ENCODE data around the gene PRKRA.

PRKRA gene

GRCh38 chr2:178422097-178422496 is 28.9 kb downstream of the PRKRA start:
- no peaks in the 10 kb centered on the region; the same call in 1 of the 2 replicates for H3F3A ChIP-seq (ENCODE audit: low read depth)
- no peaks in the 10 kb centered on the region for H3K9me2 ChIP-seq (replicated peaks; ENCODE audit: low read depth, low read length)
- no peak overlapping the region for H3K9ac ChIP-seq (ENCODE audit: low read depth, low read length, poor library complexity, severe bottlenecking)
- peaks cover 33% of the 10 kb centered on the region for H3K4me1 ChIP-seq (ENCODE audit: insufficient read depth, low read length, poor library complexity, severe bottlenecking)
- H3K9me3 ChIP-seq (ENCODE audit: insufficient read depth, low read depth, low read length): no peaks in the 10 kb centered on the region
- peaks cover 5% of the 10 kb centered on the region for H4K20me1 ChIP-seq (ENCODE audit: insufficient read depth, low read length, poor library complexity, severe bottlenecking)
- peaks cover 34% of the 10 kb centered on the region for H3K79me2 ChIP-seq (ENCODE audit: insufficient read depth, low read length)
- TF ChIP-seq EZH2phosphoT487 (IDR thresholded peaks at IDR 0.05; ENCODE audit: borderline replicate concordance): no peak
- no peak overlapping the region for H2AFZ ChIP-seq (ENCODE audit: low read length)
- no peak overlapping the region for H3K4me3 ChIP-seq (ENCODE audit: low read length, poor library complexity, severe bottlenecking)
- H3K4me2 ChIP-seq (ENCODE audit: low read depth, low read length, poor library complexity, severe bottlenecking): no peak overlapping the region
- H3K27me3 ChIP-seq (ENCODE audit: insufficient read depth, low read length, poor library complexity, severe bottlenecking): no peaks in the 10 kb centered on the region
- H3K36me3 ChIP-seq (ENCODE audit: insufficient read depth, low read length): peaks cover 11% of the 10 kb centered on the region; the same call in 1 of the 2 replicates

- peaks cover 45% of the 10 kb centered on the region for H3K4me1 ChIP-seq (ENCODE audit: insufficient read depth, low read length, poor library complexity, severe bottlenecking)
- H3K27me3 ChIP-seq (ENCODE audit: insufficient read depth, low read length, poor library complexity, severe bottlenecking): no peaks in the 10 kb centered on the region
- H3K36me3 ChIP-seq (ENCODE audit: insufficient read depth, low read length): no peaks in the 10 kb centered on the region
- peaks cover 5% of the 10 kb centered on the region for H4K20me1 ChIP-seq (ENCODE audit: insufficient read depth, low read length, poor library complexity, severe bottlenecking)
- H3K9me2 ChIP-seq (replicated peaks; ENCODE audit: low read depth, low read length): no peaks in the 10 kb centered on the region
- H3K9me3 ChIP-seq (ENCODE audit: insufficient read depth, low read depth, low read length): no peaks in the 10 kb centered on the region
- H3K4me3 ChIP-seq (ENCODE audit: low read length, poor library complexity, severe bottlenecking): no peak overlapping the region
- TF ChIP-seq EZH2phosphoT487 (IDR thresholded peaks at IDR 0.05; ENCODE audit: borderline replicate concordance) (no peak), CTCF (conservative IDR thresholded peaks at IDR 0.05; ENCODE audit: low read length) (no peak)
- no peaks in the 10 kb centered on the region; the same call in 1 of the 2 replicates for H3F3A ChIP-seq (ENCODE audit: low read depth)
- H2AFZ ChIP-seq (ENCODE audit: low read length): no peak overlapping the region
- peaks cover 36% of the 10 kb centered on the region for H3K79me2 ChIP-seq (ENCODE audit: insufficient read depth, low read length)
- H3K9ac ChIP-seq (ENCODE audit: low read depth, low read length, poor library complexity, severe bottlenecking): no peak overlapping the region
- H3K4me2 ChIP-seq (ENCODE audit: low read depth, low read length, poor library complexity, severe bottlenecking): peak overlapping the region; percentile 1
Observed at GRCh38 chr2:178420463-178420999, 30.4 kb downstream of the PRKRA start.

GRCh38 chr2:178419123-178419522 is 31.9 kb downstream of the PRKRA start:
- Histone ChIP-seq H3K4me2 (ENCODE audit: low read depth, low read length, poor library complexity, severe bottlenecking) (peak overlapping the region; percentile 83), H2AFZ (ENCODE audit: low read length) (no peak overlapping the region), H3K79me2 (ENCODE audit: insufficient read depth, low read length) (peaks cover 42% of the 10 kb centered on the region), H3K36me3 (ENCODE audit: insufficient read depth, low read length) (no peaks in the 10 kb centered on the region), H4K20me1 (ENCODE audit: insufficient read depth, low read length, poor library complexity, severe bottlenecking) (peaks cover 5% of the 10 kb centered on the region), H3K9me3 (ENCODE audit: insufficient read depth, low read depth, low read length) (no peaks in the 10 kb centered on the region), H3K4me3 (ENCODE audit: low read length, poor library complexity, severe bottlenecking) (no peak overlapping the region), H3K27me3 (ENCODE audit: insufficient read depth, low read length, poor library complexity, severe bottlenecking) (no peaks in the 10 kb centered on the region), H3K4me1 (ENCODE audit: insufficient read depth, low read length, poor library complexity, severe bottlenecking) (peaks cover 49% of the 10 kb centered on the region), H3K9me2 (replicated peaks; ENCODE audit: low read depth, low read length) (no peaks in the 10 kb centered on the region), H3K9ac (ENCODE audit: low read depth, low read length, poor library complexity, severe bottlenecking) (peak overlapping the region; percentile 30), H3F3A (ENCODE audit: low read depth) (no peaks in the 10 kb centered on the region; the same call in 1 of the 2 replicates)
- TF ChIP-seq EZH2phosphoT487 (IDR thresholded peaks at IDR 0.05; ENCODE audit: borderline replicate concordance) (no peak), CTCF (conservative IDR thresholded peaks at IDR 0.05; ENCODE audit: low read length) (peak; percentile 63)

- TF ChIP-seq EZH2phosphoT487 (IDR thresholded peaks at IDR 0.05; ENCODE audit: borderline replicate concordance) (no peak), CTCF (conservative IDR thresholded peaks at IDR 0.05; ENCODE audit: low read length) (no peak)
- peaks cover 5% of the 10 kb centered on the region for H4K20me1 ChIP-seq (ENCODE audit: insufficient read depth, low read length, poor library complexity, severe bottlenecking)
- H3F3A ChIP-seq (ENCODE audit: low read depth): no peaks in the 10 kb centered on the region; the same call in 1 of the 2 replicates
- peaks cover 44% of the 10 kb centered on the region for H3K79me2 ChIP-seq (ENCODE audit: insufficient read depth, low read length)
- H3K27me3 ChIP-seq (ENCODE audit: insufficient read depth, low read length, poor library complexity, severe bottlenecking): no peaks in the 10 kb centered on the region
- no peak overlapping the region for H3K4me3 ChIP-seq (ENCODE audit: low read length, poor library complexity, severe bottlenecking)
- H3K9me2 ChIP-seq (replicated peaks; ENCODE audit: low read depth, low read length): no peaks in the 10 kb centered on the region
- H3K4me1 ChIP-seq (ENCODE audit: insufficient read depth, low read length, poor library complexity, severe bottlenecking): peaks cover 50% of the 10 kb centered on the region
- peak overlapping the region; percentile 83 for H3K4me2 ChIP-seq (ENCODE audit: low read depth, low read length, poor library complexity, severe bottlenecking)
- H3K36me3 ChIP-seq (ENCODE audit: insufficient read depth, low read length): no peaks in the 10 kb centered on the region
- H3K9me3 ChIP-seq (ENCODE audit: insufficient read depth, low read depth, low read length): no peaks in the 10 kb centered on the region
- peak overlapping the region; percentile 30 for H3K9ac ChIP-seq (ENCODE audit: low read depth, low read length, poor library complexity, severe bottlenecking)
- no peak overlapping the region for H2AFZ ChIP-seq (ENCODE audit: low read length)
Observed at GRCh38 chr2:178418426-178418825, 32.5 kb downstream of the PRKRA start.
